ENCODE measurements around the gene OLFM1.

DNA sequence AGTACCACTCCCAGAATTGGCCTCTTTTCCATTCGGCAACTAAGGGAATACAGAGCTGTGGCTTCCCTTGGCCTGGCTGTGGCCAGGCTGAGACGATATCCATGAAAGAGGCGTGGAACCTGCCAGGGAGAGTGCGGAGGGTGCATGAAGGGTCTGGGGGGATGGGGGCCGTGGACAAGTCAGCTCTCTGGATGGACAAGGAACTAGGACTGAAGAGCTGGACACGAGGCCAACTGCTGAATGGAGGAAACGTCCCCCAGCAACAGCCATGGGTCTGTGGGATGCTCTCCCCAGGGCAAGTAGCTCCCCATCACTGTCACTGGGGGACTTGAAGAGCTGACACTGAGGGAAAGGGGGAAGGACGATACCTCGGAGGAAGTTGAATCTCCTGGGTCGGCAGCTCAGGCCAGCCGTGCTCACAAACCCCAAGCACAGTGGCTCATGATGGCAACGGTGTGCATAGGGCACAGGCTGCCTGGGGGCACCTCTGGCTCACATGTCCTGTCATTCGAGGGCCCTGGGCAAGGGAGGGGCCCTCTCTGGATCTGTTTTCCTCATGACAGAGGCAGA lies 4.1 kb upstream of the OLFM1 start:
- TF ChIP-seq, protein P1, sequence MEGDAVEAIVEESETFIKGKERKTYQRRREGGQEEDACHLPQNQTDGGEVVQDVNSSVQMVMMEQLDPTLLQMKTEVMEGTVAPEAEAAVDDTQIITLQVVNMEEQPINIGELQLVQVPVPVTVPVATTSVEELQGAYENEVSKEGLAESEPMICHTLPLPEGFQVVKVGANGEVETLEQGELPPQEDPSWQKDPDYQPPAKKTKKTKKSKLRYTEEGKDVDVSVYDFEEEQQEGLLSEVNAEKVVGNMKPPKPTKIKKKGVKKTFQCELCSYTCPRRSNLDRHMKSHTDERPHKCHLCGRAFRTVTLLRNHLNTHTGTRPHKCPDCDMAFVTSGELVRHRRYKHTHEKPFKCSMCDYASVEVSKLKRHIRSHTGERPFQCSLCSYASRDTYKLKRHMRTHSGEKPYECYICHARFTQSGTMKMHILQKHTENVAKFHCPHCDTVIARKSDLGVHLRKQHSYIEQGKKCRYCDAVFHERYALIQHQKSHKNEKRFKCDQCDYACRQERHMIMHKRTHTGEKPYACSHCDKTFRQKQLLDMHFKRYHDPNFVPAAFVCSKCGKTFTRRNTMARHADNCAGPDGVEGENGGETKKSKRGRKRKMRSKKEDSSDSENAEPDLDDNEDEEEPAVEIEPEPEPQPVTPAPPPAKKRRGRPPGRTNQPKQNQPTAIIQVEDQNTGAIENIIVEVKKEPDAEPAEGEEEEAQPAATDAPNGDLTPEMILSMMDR (IDR thresholded peaks at IDR 0.05), result no peak
- no peak for TF ChIP-seq POLR2A (IDR thresholded peaks at IDR 0.05)

Data from right lobe of liver (tissue), 4 donors.